Measurements from ENCODE around the gene POLN. TPM values are rescaled to one million over a fixed set of nuclear protein-coding genes. Genes with fewer than 3 reads are reported as not detected.

POLN gene
- polyA plus RNA-seq, 3 donors, result 0.08 to 0.33 (median 0.28) TPM

GRCh38 chr4:2175990-2176698, 65.8 kb downstream of the POLN start:
- intact Hi-C loops (cut with micrococcal nuclease), result no loop called here
- TF ChIP-seq CTCF (IDR thresholded peaks at IDR 0.05), result no peak
- H3K4me3 ChIP-seq (replicated peaks in 1 of 3; ENCODE audit: low read depth in 2 of 3, low read length in 3 of 3), result no peak overlapping the region

GRCh38 chr4:2174061-2174460, 67.9 kb downstream of the POLN start:
- no peak overlapping the region for H3K27ac ChIP-seq (ENCODE audit: low read depth in 1 of 2, low read length in 2 of 2)
- no peak overlapping the region for H3K4me2 ChIP-seq (replicated peaks; ENCODE audit: extremely low read depth, low read length, poor library complexity, severe bottlenecking)
- no peak for DNase-seq
- Mint-ChIP-seq H3K27me3 (ENCODE audit: low read depth in 3 of 3) (peaks cover 1 to 4% (median 1%) of the 10 kb centered on the region in 3 donors), H3K9me3 (no peaks in the 10 kb centered on the region), H3K4me3 (no peak overlapping the region), H3K4me1 (peaks cover 19% of the 10 kb centered on the region), H3K36me3 (peaks cover 0 to 6% of the 10 kb centered on the region in 2 donors), H3K27ac (no peak overlapping the region)
- H3K36me3 ChIP-seq (replicated peaks in 1 of 2; ENCODE audit: control insufficient read depth in 1 of 2, insufficient read depth in 2 of 2, low read length in 2 of 2), result no peaks in the 10 kb centered on the region
- no peak overlapping the region for H2AFZ ChIP-seq (ENCODE audit: insufficient read depth, low read depth, low read length, poor library complexity, severe bottlenecking)
- H3K4me3 ChIP-seq (replicated peaks in 1 of 3; ENCODE audit: low read depth in 2 of 3, low read length in 3 of 3), result no peak overlapping the region
- H4K20me1 ChIP-seq (ENCODE audit: insufficient read depth, low read length), result no peaks in the 10 kb centered on the region
- no peaks in the 10 kb centered on the region for H3K27me3 ChIP-seq (ENCODE audit: control insufficient read depth in 2 of 2, insufficient read depth in 2 of 2, low read length in 2 of 2)
- WGBS (ENCODE audit: insufficient coverage), result 95% methylated on average over 6 of the region's 6 CpGs
- H3K9me3 ChIP-seq (replicated peaks in 1 of 2; ENCODE audit: control insufficient read depth in 1 of 2, insufficient read depth in 1 of 2, low read length in 2 of 2), result no peaks in the 10 kb centered on the region
- TF ChIP-seq CTCF (IDR thresholded peaks at IDR 0.05), result no peak
- H3K4me1 ChIP-seq (ENCODE audit: control insufficient read depth in 1 of 2, insufficient read depth in 2 of 2, low read length in 2 of 2), result peaks cover 9 to 15% of the 10 kb centered on the region in 2 donors
- no peaks in the 10 kb centered on the region for H3K79me2 ChIP-seq (ENCODE audit: insufficient read depth, low read length)
- H3K9ac ChIP-seq (ENCODE audit: insufficient read depth, low read length, poor library complexity, severe bottlenecking), result no peak overlapping the region
- intact Hi-C loops (cut with micrococcal nuclease), result no loop called here

More at GRCh38 chr4:2175990-2176698, 65.8 kb downstream of the POLN start:
- Histone ChIP-seq H3K4me1 (ENCODE audit: control insufficient read depth in 1 of 2, insufficient read depth in 2 of 2, low read length in 2 of 2) (peaks cover 9% of the 10 kb centered on the region in 2 donors), H2AFZ (ENCODE audit: insufficient read depth, low read depth, low read length, poor library complexity, severe bottlenecking) (no peak overlapping the region), H3K36me3 (replicated peaks in 1 of 2; ENCODE audit: control insufficient read depth in 1 of 2, insufficient read depth in 2 of 2, low read length in 2 of 2) (no peaks in the 10 kb centered on the region), H3K9me3 (replicated peaks in 1 of 2; ENCODE audit: control insufficient read depth in 1 of 2, insufficient read depth in 1 of 2, low read length in 2 of 2) (no peaks in the 10 kb centered on the region), H3K27me3 (ENCODE audit: control insufficient read depth in 2 of 2, insufficient read depth in 2 of 2, low read length in 2 of 2) (no peaks in the 10 kb centered on the region), H3K4me2 (replicated peaks; ENCODE audit: extremely low read depth, low read length, poor library complexity, severe bottlenecking) (no peak overlapping the region), H3K9ac (ENCODE audit: insufficient read depth, low read length, poor library complexity, severe bottlenecking) (no peak overlapping the region), H3K27ac (ENCODE audit: low read depth in 1 of 2, low read length in 2 of 2) (no peak overlapping the region), H4K20me1 (ENCODE audit: insufficient read depth, low read length) (no peaks in the 10 kb centered on the region), H3K79me2 (ENCODE audit: insufficient read depth, low read length) (no peaks in the 10 kb centered on the region)
- peaks cover 13% of the 10 kb centered on the region for H3K4me1 Mint-ChIP-seq
- no peaks in the 10 kb centered on the region for H3K36me3 Mint-ChIP-seq
- H3K9me3 Mint-ChIP-seq, result no peaks in the 10 kb centered on the region
- peaks cover 1 to 4% (median 1%) of the 10 kb centered on the region in 3 donors for H3K27me3 Mint-ChIP-seq (ENCODE audit: low read depth in 3 of 3)
- H3K4me3 Mint-ChIP-seq, result no peak overlapping the region
- H3K27ac Mint-ChIP-seq, result no peak overlapping the region
- DNase-seq, result no peak
- 87% methylated on average over 3 of the region's 9 CpGs for WGBS (ENCODE audit: insufficient coverage)

Measured in CD14-positive monocyte (primary cell).